Ovary (tissue), 9 donors: ENCODE measurements around the gene OR10H2. TPM values are rescaled to one million over a fixed set of nuclear protein-coding genes. Genes with fewer than 3 reads are reported as not detected.

Experiments
- polyA plus RNA-seq, 2 donors: library from polyadenylated mRNA; stranded (reverse); fragments of 200-250 nt in 1 of 2; fragments of 350-450 nt in 1 of 2; fragmentation: Illumina TruSeq in 1 of 2; extraction: RNeasy Lipid Tissue Mini Kit (QIAGEN cat#74804) in 1 of 2; gene quantifications; one replicate each; pipeline ENCODE4 v1.2.3, GENCODE V29; 2013 to 2014
- total RNA-seq, 7 donors: library from RNA; depleted of rRNA in 2 of 7; stranded (reverse); fragments of >200 nt in 2 of 7; fragmentation: NEBNext Ultra II Directional in 3 of 7; extraction: Animal tissue kit (Norgen Biotek cat#: 25700) in 3 of 7; gene quantifications; one replicate each; pipeline versions ENCODE4 v1.1.0 to v1.2.4, GENCODE V29; 2016 to 2023
- donor health status: DM: no; HTN: no; CAD: no; lungs with moderate emphysema.
- donor health status: DM: no; HTN: no; CAD: no.
- donor health status: Bipolar disorder and iron deficiency.
- donor health status: DM: yes; HTN: yes; CAD: no.
- donor health status: DM: no; HTN: no; CAD: no.
- donor health status: DM: yes; HTN: yes; CAD: no.

OR10H2 gene
- total and polyA plus RNA-seq, 9 donors: not detected

Other genes with a start within 250 kb of the OR10H2 start
- gene PGLYRP2, start 248.5 kb upstream of the OR10H2 start, total RNA-seq: under 1 TPM in 1 of 7 donors, not detected in 6; 0.28 TPM
- not detected for gene PGLYRP2, start 248.5 kb upstream of the OR10H2 start, polyA plus RNA-seq
- gene CYP4F22, start 219.5 kb upstream of the OR10H2 start, total RNA-seq: under 1 TPM in 2 of 7 donors, not detected in 5; 0.08 to 0.13 TPM
- gene CYP4F22, start 219.5 kb upstream of the OR10H2 start, polyA plus RNA-seq: under 1 TPM in 1 of 2 donors, not detected in 1; 0.13 TPM
- gene CYP4F8, start 112.8 kb upstream of the OR10H2 start, total RNA-seq: 1 to 10 TPM in 1 of 7 donors, not detected in 6; 1.1 TPM
- gene CYP4F8, start 112.8 kb upstream of the OR10H2 start, polyA plus RNA-seq: not detected
- 1 to 10 TPM in 1 of 7 donors, under 1 TPM in 5, not detected in 1; 0.15 to 1.8 (median 0.38) TPM for gene CYP4F3, start 87.1 kb upstream of the OR10H2 start, total RNA-seq
- gene CYP4F3, start 87.1 kb upstream of the OR10H2 start, polyA plus RNA-seq: under 1 TPM in 1 of 2 donors, not detected in 1; 0.13 TPM
- 10 to 100 TPM in 3 of 7 donors, 1 to 10 TPM in 4; 2.7 to 14.1 (median 9.4) TPM for gene CYP4F12, start 54.9 kb upstream of the OR10H2 start, total RNA-seq
- gene CYP4F12, start 54.9 kb upstream of the OR10H2 start, polyA plus RNA-seq: 1 to 10 TPM; 4.0 to 8.9 TPM
- gene OR10H3, start 10.0 kb downstream of the OR10H2 start, total RNA-seq: not detected
- not detected for gene OR10H3, start 10.0 kb downstream of the OR10H2 start, polyA plus RNA-seq
- not detected for gene OR10H5, start 59.6 kb downstream of the OR10H2 start, total RNA-seq
- gene OR10H5, start 59.6 kb downstream of the OR10H2 start, polyA plus RNA-seq: not detected
- gene OR10H1, start 87.6 kb downstream of the OR10H2 start, total RNA-seq: not detected
- gene OR10H1, start 87.6 kb downstream of the OR10H2 start, polyA plus RNA-seq: not detected
- 1 to 10 TPM in 1 of 7 donors, under 1 TPM in 1, not detected in 5; 0.75 to 1.1 TPM for gene CYP4F2, start 170.1 kb downstream of the OR10H2 start, total RNA-seq
- gene CYP4F2, start 170.1 kb downstream of the OR10H2 start, polyA plus RNA-seq: not detected
- gene CYP4F11, start 206.5 kb downstream of the OR10H2 start, total RNA-seq: 1 to 10 TPM in 1 of 7 donors, under 1 TPM in 6; 0.13 to 1.3 (median 0.30) TPM
- gene CYP4F11, start 206.5 kb downstream of the OR10H2 start, polyA plus RNA-seq: under 1 TPM in 1 of 2 donors, not detected in 1; 0.15 TPM
- not detected for gene OR10H4, start 221.0 kb downstream of the OR10H2 start, total RNA-seq
- gene OR10H4, start 221.0 kb downstream of the OR10H2 start, polyA plus RNA-seq: not detected